22Rv1 (cell line): ENCODE results near the gene NCOR2.

Experiments used
- H3K27ac ChIP-seq: fragments of 450-650 bp; 2 replicates; pipeline ENCODE4 v1.5.1; 2017
- CTCF ChIP-seq: fragments of 450-650 bp; IDR thresholded peaks from 2 replicates; pipeline ENCODE4 v1.5.1; 2017; ENCODE audit warnings: mild to moderate bottlenecking
- ZFX ChIP-seq: fragments of 450-650 bp; IDR thresholded peaks from 2 replicates; pipeline ENCODE4 v1.6.1; 2017; ENCODE audit warnings: antibody characterized with exemption, borderline replicate concordance

Gene NCOR2

GRCh38 chr12:124543052-124543589 is 24.3 kb downstream of the NCOR2 start:
- H3K27ac ChIP-seq: no peak overlapping the region
- TF ChIP-seq ZFX (no peak), CTCF (no peak)

GRCh38 chr12:124542021-124542949 is 25.1 kb downstream of the NCOR2 start:
- no peak for TF ChIP-seq CTCF
- TF ChIP-seq ZFX: no peak
- no peak overlapping the region for H3K27ac ChIP-seq

- TF ChIP-seq CTCF (no peak), ZFX (no peak)
- H3K27ac ChIP-seq: no peak overlapping the region
Observed at GRCh38 chr12:124541322-124541721, 26.1 kb downstream of the NCOR2 start.

GRCh38 chr12:124539084-124540041 is 28.0 kb downstream of the NCOR2 start:
- no peak overlapping the region for H3K27ac ChIP-seq
- TF ChIP-seq CTCF (no peak), ZFX (no peak)

GRCh38 chr12:124538194-124539082 is 29.0 kb downstream of the NCOR2 start:
- H3K27ac ChIP-seq: no peak overlapping the region
- TF ChIP-seq CTCF (no peak), ZFX (no peak)

GRCh38 chr12:124537525-124538193 is 29.8 kb downstream of the NCOR2 start:
- no peak overlapping the region for H3K27ac ChIP-seq

More at GRCh38 chr12:124537525-124538193, 29.8 kb downstream of the NCOR2 start:
- no peak for TF ChIP-seq ZFX
- no peak for TF ChIP-seq CTCF
